WTC11 (cell line): ENCODE results near the gene MAFB. TPM values are rescaled to one million over a fixed set of nuclear protein-coding genes. Genes with fewer than 3 reads are reported as not detected.
"Not testable (repeated sequence)": the region's sequence is repeated elsewhere in the genome, so short reads cannot be mapped to it uniquely, and the experiment has no call there.

ENCODE experiments used
- ATAC-seq: fragments of 200-7000 bp; cut with Tn5 transposase; 2 replicates; pipeline ENCODE4 v1.10.0; 2021; ENCODE audit warnings: mild to moderate bottlenecking, moderate library complexity
- CTCF ChIA-PET: fragments of 300-600 bp; sonication (Branson Sonifier 250); formaldehyde crosslinking; loops from one replicate; lab custom pipeline; 2021; ENCODE audit warnings: antibody characterized with exemption; lab: Charles Lee
- POLR2A ChIA-PET: fragments of 350-600 bp; sonication (Branson Sonifier 250); formaldehyde crosslinking; loops from one replicate; lab custom pipeline; 2021; ENCODE audit warnings: antibody characterized with exemption; lab: Charles Lee
- DNase-seq: peaks from one replicate; pipeline ENCODE4 v3.0.0; 2021; ENCODE audit warnings: low spot score
- H3K27ac Mint-ChIP-seq: 2 replicates; pipeline ENCODE4 v1.8.0; 2021; ENCODE audit warnings: mixed read lengths
- H3K27me3 Mint-ChIP-seq: 2 replicates; pipeline ENCODE4 v1.8.0; 2021; ENCODE audit warnings: low read depth, mild to moderate bottlenecking, moderate library complexity, mixed read lengths
- H3K36me3 Mint-ChIP-seq: 2 replicates; pipeline ENCODE4 v1.8.0; 2021; ENCODE audit warnings: mixed read lengths
- H3K4me1 Mint-ChIP-seq: 2 replicates; pipeline ENCODE4 v1.8.0; 2022; ENCODE audit warnings: mixed read lengths
- H3K4me3 Mint-ChIP-seq: 2 replicates; pipeline ENCODE4 v1.8.0; 2021; ENCODE audit warnings: mild to moderate bottlenecking, moderate library complexity, mixed read lengths
- H3K9me3 Mint-ChIP-seq: 2 replicates; pipeline ENCODE4 v1.8.0; 2021; ENCODE audit warnings: mixed read lengths
- AR ChIP-seq: fragments of 250-450 bp; sonication (Bioruptor Pico); IDR thresholded peaks from 2 replicates; pipeline ENCODE4 v1.9.0; 2021; ENCODE audit warnings: mild to moderate bottlenecking
- ATF3 ChIP-seq: sonication (generic); formaldehyde crosslinking; conservative IDR thresholded peaks from 2 replicates; pipeline ENCODE4 v1.8.1; 2022; ENCODE audit warnings: mild to moderate bottlenecking, missing genetic modification reagents
- CBFB ChIP-seq: sonication (generic); formaldehyde crosslinking; IDR thresholded peaks from 2 replicates; pipeline ENCODE4 v1.8.1; 2022; ENCODE audit warnings: mild to moderate bottlenecking, low read depth, missing genetic modification reagents
- CDX4 ChIP-seq: fragments of 250-450 bp; sonication (Bioruptor Pico); IDR thresholded peaks from 2 replicates; pipeline ENCODE4 v1.9.0; 2021; ENCODE audit warnings: moderate library complexity, mild to moderate bottlenecking, inconsistent platforms, borderline replicate concordance
- ELF4 ChIP-seq: sonication (generic); formaldehyde crosslinking; IDR thresholded peaks from 2 replicates; pipeline ENCODE4 v1.8.1; 2022; ENCODE audit warnings: low read depth, mild to moderate bottlenecking, moderate library complexity, missing genetic modification reagents
- EMX1 ChIP-seq: fragments of 250-450 bp; sonication (Bioruptor Pico); IDR thresholded peaks from 2 replicates; pipeline ENCODE4 v1.8.0; 2021; ENCODE audit warnings: mild to moderate bottlenecking
- IRF1 ChIP-seq: sonication (generic); formaldehyde crosslinking; IDR thresholded peaks from 2 replicates; pipeline ENCODE4 v1.8.0; 2023; ENCODE audit warnings: missing genetic modification reagents
- IRF2 ChIP-seq: sonication (generic); formaldehyde crosslinking; IDR thresholded peaks from 2 replicates; pipeline ENCODE4 v1.8.0; 2022; ENCODE audit warnings: low read depth, missing genetic modification reagents, borderline replicate concordance
- JUN ChIP-seq: sonication (generic); formaldehyde crosslinking; IDR thresholded peaks from 2 replicates; pipeline ENCODE4 v1.8.0; 2023; ENCODE audit warnings: mild to moderate bottlenecking, missing genetic modification reagents
- MYBL2 ChIP-seq: sonication (generic); formaldehyde crosslinking; IDR thresholded peaks from 2 replicates; pipeline ENCODE4 v1.8.1; 2023; ENCODE audit warnings: mild to moderate bottlenecking, moderate library complexity, missing genetic modification reagents
- NFATC4 ChIP-seq: fragments of 250-450 bp; sonication (Bioruptor Pico); IDR thresholded peaks from 2 replicates; pipeline ENCODE4 v1.9.0; 2021; ENCODE audit warnings: mild to moderate bottlenecking
- NFYB ChIP-seq: sonication (generic); formaldehyde crosslinking; conservative IDR thresholded peaks from 2 replicates; pipeline ENCODE4 v1.8.0; 2022; ENCODE audit warnings: low read depth, missing genetic modification reagents
- RORB ChIP-seq: fragments of 250-450 bp; sonication (Bioruptor Pico); IDR thresholded peaks from 2 replicates; pipeline ENCODE4 v1.9.0; 2021; ENCODE audit warnings: mild to moderate bottlenecking
- ZBTB21 ChIP-seq: sonication (generic); formaldehyde crosslinking; IDR thresholded peaks from 2 replicates; pipeline ENCODE4 v1.8.1; 2023; ENCODE audit warnings: mild to moderate bottlenecking, missing genetic modification reagents, borderline replicate concordance
- ZNF425 ChIP-seq: fragments of 250-450 bp; sonication (Bioruptor Pico); conservative IDR thresholded peaks from 2 replicates; pipeline ENCODE4 v1.9.0; 2021; ENCODE audit warnings: mild to moderate bottlenecking
- total RNA-seq: library from RNA; stranded (reverse); gene quantifications from 3 replicates; pipeline ENCODE4 v1.2.3, GENCODE V29; 2021

MAFB gene
- total RNA-seq, 1 experiment from 2014 or later = 5.3 TPM

- TF ChIP-seq ZBTB21 (CRISPR knock-in tag) (no peak), MYBL2 (CRISPR knock-in tag) (no peak), CBFB (CRISPR knock-in tag) (no peak), RORB (CRISPR knock-in tag) (0 out of 2 replicates have a peak, but pooled peaks have one; percentile 36), CDX4 (peak; percentile 42; the same call in 1 of the 2 replicates), ATF3 (CRISPR knock-in tag) (no peak), NFYB (CRISPR knock-in tag) (0 out of 2 replicates have a peak, but pooled peaks have one; percentile 15)
Measured at GRCh38 chr20:40689100-40689942, at the start of gene MAFB (continued).

GRCh38 chr20:40736468-40736867 lies 47.4 kb upstream of the MAFB start:
- H3K27ac Mint-ChIP-seq, DNase-seq, H3K4me3 Mint-ChIP-seq, CTCF ChIA-PET, H3K27me3 Mint-ChIP-seq, POLR2A ChIA-PET, H3K9me3 Mint-ChIP-seq, ATAC-seq, H3K36me3 Mint-ChIP-seq: not testable (repeated sequence)
- H3K4me1 Mint-ChIP-seq = peaks cover 23% of the 10 kb centered on the region

GRCh38 chr20:40728996-40729395 lies 40.0 kb upstream of the MAFB start:
- H3K9me3 Mint-ChIP-seq = peaks cover 16% of the 10 kb centered on the region
- CTCF ChIA-PET = no interaction called here
- POLR2A ChIA-PET = no interaction called here
- H3K27me3 Mint-ChIP-seq = peaks cover 2% of the 10 kb centered on the region; the same call in 1 of the 2 replicates
- ATAC-seq = no peak
- H3K36me3 Mint-ChIP-seq = no peaks in the 10 kb centered on the region; the same call in 1 of the 2 replicates
- no peak for TF ChIP-seq ZNF425 (CRISPR knock-in tag)
- no peak for TF ChIP-seq JUN
- TF ChIP-seq IRF2 = no peak
- TF ChIP-seq IRF1 (CRISPR knock-in tag) = no peak
- DNase-seq = no peak
- H3K4me3 Mint-ChIP-seq = no peak overlapping the region
- H3K4me1 Mint-ChIP-seq = no peaks in the 10 kb centered on the region; the same call in 1 of the 2 replicates
- H3K27ac Mint-ChIP-seq = no peak overlapping the region

GRCh38 chr20:40728470-40728869 lies 39.4 kb upstream of the MAFB start:
- no peaks in the 10 kb centered on the region; the same call in 1 of the 2 replicates for H3K36me3 Mint-ChIP-seq
- H3K27me3 Mint-ChIP-seq = peaks cover 1% of the 10 kb centered on the region; the same call in 1 of the 2 replicates
- H3K4me3 Mint-ChIP-seq = no peak overlapping the region
- no peak for TF ChIP-seq EMX1 (CRISPR knock-in tag)
- no peak for TF ChIP-seq ELF4 (CRISPR knock-in tag)
- no peak for TF ChIP-seq NFATC4 (CRISPR knock-in tag)
- no peak for TF ChIP-seq NFYB (CRISPR knock-in tag)
- no peak for TF ChIP-seq AR (CRISPR knock-in tag)
- H3K27ac Mint-ChIP-seq = no peak overlapping the region
- ATAC-seq (no peak), DNase-seq (no peak)
- CTCF ChIA-PET = interaction anchor here (0.9 kb wide), 1 partner anchor 13 kb away, joined by 4 read pairs; no protein-coding TSS in a partner anchor
- peaks cover 16% of the 10 kb centered on the region for H3K9me3 Mint-ChIP-seq
- no peaks in the 10 kb centered on the region; the same call in 1 of the 2 replicates for H3K4me1 Mint-ChIP-seq
- POLR2A ChIA-PET = no interaction called here
